LoVo (cell line): ENCODE results near the gene NFU1.
"Not testable (repeated sequence)": the region's sequence is repeated elsewhere in the genome, so short reads cannot be mapped to it uniquely, and the experiment has no call there.

Experiments used
- DNase-seq: peaks from one replicate; pipeline ENCODE4 v3.0.0-alpha.2; 2016; ENCODE audit warnings: low spot score

Gene NFU1

DNA sequence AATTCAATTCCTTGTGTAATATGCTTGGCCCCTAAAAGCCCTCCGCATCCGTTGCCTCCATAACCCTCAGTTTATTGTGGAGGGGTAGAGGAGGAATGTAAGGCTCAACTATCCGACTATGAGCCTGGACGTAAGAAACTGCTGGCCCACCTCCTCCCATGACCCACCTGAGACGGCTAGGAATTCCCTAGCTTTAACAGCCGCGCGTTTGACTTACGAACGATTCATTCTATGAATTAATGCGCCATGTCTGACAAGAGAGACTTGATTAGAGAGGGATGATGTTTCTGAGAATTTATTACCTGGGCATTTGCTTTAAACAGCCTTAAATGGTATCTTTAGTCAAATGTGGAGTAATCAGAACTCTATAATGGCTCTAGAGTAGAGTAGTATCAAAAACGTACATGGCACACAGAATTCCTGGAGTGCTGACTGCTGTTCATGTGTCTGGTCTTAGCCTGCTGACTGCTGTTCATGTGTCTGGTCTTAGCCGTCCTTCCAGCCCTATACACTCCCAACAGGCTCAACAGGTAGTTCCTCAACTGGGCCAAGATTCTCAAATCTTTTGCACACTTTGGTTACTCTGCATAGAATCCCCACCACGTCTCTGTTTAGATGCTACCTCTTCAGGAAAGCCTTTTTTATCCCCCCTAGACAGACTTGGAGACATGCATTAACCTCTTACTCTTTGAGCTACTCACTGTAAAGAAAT lies 49.3 kb downstream of the NFU1 start:
- no peak for DNase-seq

DNA sequence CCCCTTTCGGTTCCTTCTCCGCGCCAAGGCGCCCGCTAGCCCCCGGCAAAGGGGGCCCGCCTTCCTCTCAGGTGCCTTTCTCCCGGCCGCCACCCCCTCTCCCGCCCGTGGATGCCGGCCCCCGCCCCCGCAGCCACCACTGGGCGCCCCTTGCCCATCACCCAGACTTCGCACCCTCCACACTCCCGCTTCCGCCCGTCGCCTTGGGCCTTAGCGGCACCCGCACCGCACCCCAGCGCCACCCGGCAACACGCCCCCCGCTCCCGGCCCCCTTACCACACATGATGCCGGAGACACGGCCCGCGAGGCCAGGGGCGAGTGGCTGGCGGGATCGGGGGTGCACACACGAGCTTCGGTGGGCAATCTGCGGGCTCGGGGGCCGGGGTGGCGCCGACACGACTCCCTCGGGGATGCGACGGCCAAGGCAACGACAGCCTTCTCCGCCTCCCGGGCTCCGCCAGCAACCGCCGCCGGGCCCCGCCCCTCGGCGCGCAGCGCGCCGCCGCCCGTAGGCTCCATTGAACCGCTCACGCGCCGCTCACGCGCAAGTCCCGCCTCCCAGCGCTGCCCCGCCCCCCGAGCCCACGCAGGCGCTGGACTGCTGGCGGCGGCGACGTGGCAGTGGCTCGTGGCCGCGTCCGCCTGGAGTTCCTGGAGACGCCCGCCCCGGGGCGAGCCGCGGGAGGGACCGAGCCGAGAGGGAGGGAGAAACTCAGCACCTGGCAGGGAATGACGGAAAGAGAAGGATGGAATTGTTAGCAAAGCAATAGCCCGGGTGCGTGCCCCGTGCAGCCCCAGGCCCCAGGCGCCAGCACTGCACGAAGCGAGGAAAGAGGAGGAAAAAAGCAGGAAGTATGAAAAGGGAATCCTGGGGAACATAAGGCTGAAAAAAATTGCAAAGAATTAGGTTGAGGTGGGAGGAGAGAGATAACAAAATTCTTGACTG lies 50.2 kb downstream of the NFU1 start, which contains the start of gene GFPT1:
Gene GFPT1 (minus strand): TSS at position 439 of the 946 bp plus-strand sequence. CDS start 156 bp downstream, at position 283.
- DNase-seq: peak; percentile 96

DNA sequence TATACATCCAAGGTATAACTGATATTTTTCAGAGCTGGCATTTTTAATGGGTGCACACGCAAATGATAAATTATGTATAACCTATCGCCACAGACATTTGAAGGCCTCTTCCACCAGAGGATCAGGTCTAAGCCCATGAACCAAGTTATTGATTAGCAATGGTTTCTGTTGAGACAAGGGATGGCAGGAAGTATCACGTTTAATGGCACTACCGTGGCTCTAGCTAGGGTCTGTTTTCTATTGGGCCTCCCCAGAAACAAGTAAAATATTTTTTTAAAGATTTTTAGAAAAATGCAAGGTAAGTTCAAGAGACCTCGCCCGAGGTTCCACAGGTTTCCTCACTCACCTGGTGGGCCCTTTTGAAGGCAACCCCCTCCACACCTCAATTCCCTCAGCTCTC lies 50.9 kb downstream of the NFU1 start:
- DNase-seq: no peak

DNA sequence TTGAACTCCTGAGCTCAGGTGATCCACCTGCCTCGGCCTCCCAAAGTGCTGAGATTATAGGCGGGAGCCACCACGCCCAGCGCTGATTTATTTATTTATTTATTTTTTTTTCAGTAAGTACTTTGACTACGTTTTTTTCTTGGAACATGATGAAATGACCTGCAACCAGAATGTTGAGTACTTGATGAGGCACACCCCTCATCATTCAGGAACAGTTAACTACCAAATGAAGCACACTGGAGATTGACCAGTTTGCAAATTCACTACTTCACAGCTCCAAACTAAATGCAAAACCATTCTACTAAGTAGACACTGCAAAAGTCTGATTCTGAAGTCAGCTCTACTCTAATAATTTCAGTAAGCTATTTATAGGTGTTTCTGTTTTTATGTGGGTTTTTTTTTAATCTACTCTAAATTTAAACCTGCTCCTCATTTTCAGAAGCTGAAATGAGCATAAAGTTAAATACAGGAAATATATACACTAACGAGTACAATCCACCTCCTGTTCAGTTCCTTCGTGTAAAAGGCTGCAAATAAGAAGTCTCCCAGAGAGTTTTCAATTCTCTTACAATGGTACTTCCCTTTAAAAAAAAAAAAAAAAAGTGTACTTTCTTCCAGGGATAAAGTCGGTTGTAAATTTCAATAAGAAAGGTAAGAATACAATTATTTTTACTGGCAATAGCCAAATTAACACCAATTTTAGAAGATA lies 51.6 kb downstream of the NFU1 start:
- peak; percentile 84 for DNase-seq

DNA sequence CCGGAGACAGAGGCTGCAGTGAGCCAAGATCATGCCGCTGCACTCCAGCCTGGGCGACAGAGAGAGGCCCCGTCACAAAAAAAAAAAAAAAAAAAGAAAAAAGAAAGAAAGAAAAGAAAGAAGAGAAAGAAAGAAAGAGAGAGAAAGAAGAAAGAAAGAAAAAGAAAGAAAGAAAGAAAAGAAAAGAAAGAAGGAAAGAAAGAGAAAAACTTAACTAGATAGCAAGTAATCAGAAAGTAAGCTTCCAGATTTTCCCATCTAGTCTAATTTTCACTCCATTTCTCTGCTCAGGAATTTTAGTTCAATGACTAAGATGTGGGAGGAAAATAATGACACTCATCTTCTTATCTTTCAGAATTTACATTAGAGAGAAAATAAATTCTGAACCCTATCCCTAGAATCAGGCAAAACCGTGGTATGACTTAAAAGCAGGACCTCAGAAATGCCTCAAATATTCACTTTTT lies 52.6 kb downstream of the NFU1 start:
- DNase-seq: no peak

DNA sequence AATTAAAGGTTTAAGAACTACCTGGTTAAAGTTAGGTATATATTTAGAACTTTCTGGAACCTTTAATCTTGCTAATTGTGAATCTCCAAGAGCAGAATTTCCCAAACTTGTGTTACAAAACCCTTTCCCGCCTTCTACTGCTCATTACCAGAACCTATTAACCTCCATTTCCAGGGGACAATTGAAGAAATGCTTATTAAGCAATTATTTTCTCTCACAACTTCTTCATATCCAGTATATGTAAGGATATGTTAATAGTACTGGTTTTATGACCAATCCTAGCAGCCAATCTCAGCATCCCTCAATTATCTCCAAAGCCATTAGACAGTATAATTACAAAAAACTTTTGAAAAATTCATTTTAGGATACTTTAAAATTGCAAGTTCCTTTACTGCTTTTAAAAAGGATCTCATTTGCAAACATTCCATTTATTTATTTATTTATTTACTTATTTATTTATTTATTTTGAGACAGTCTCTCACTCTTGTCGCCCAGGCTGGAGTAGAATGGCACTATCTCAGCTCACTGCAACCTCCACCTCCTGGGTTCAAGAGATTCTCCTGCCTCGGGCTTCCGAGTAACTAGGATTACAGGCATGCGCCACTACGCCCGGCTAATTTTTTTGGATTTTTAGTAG lies 53.9 kb downstream of the NFU1 start:
- no peak for DNase-seq

DNA sequence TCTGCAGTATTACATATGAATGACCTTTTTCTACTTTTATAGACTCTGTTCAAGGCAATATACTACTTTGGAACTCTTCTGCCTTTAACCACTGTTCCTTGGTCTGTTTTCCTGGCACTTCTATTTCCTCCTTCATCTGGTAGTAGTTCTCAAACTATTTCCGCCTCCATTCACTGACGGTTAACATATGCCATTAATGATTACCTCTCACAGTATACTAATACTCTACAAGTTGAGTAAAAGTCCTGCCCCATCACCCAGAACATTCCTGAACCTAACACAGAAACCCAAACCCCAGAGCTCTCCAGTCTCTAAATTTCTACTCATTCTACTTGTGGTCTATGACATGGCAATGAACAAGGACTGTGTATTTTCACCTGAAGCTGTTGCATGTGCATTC lies 54.7 kb downstream of the NFU1 start:
- DNase-seq: no peak

DNA sequence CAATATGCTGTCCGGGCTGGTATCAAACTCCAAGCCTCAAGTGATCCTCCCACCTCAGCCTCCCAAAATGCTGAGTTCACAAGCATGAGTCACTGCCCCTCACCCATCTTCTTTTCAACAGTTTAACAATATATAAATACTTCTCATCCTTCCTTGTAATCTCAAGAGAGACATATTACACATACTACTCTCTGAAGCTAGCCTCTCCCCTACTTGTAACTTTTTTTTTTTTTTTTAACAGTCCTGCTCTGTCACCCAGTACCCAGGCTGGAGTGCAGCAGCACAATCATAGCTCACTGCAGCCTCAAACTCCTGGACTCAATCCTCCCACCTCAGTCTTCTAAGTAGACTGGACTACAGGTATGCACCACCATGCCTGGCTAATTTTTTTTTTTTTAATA lies 55.9 kb downstream of the NFU1 start:
- no peak for DNase-seq

DNA sequence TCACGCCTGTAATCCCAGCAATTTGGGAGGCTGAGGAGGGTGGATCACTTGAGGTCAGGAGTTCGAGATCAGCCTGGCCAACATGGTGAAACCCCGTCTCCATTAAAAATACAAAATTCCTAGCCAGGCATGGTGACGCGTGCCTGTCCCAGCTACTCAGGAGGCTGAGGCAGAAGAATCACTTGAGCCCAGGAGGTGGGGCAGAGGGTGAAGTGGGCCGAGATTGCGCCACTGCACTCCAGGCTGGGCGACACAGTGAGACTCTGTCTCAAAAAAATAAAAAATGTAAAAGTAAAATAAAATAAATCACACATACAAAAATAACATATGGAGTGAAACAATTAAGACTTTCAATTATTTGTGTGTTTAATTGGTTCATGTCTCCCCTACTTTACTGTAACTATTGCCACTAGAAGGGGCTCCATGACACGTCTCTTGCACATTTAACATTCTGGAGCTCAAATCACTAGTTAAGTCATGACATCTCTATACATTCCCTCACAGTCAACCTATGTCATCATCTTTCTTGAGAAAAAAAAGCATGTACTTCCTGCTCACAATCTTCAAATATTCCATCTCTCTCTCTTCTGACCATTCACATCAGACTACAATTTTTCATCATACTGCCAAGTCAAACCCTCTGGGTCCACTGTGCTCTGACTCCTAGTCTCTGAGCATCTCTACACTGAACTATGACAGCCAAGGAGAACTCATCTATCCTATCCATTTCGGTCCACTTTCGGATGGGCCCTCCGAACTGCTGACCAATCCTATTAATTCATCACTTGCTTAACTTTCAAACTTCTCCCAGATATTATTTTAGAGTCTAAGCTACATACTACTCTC lies 56.9 kb downstream of the NFU1 start:
- no peak for DNase-seq

DNA sequence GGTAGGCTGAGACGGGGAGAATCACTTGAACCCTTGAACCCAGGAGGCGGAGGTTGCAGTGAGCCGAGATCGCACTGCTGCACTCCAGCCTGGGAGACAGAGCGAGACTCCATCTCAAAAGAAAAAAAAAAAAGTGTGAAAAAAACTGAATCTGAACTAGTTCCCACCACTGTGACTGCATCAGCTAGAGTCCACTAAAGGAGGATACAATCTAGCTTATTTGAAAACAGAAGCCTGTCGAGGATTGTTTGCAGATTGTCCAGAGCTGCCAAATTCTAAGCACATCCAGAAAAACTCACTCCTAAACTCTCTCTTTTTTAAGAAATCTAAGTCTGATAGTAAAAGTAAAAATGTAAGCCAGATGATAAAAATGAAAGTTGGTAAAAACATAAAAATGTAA lies 60.8 kb downstream of the NFU1 start:
- DNase-seq: no peak

DNA sequence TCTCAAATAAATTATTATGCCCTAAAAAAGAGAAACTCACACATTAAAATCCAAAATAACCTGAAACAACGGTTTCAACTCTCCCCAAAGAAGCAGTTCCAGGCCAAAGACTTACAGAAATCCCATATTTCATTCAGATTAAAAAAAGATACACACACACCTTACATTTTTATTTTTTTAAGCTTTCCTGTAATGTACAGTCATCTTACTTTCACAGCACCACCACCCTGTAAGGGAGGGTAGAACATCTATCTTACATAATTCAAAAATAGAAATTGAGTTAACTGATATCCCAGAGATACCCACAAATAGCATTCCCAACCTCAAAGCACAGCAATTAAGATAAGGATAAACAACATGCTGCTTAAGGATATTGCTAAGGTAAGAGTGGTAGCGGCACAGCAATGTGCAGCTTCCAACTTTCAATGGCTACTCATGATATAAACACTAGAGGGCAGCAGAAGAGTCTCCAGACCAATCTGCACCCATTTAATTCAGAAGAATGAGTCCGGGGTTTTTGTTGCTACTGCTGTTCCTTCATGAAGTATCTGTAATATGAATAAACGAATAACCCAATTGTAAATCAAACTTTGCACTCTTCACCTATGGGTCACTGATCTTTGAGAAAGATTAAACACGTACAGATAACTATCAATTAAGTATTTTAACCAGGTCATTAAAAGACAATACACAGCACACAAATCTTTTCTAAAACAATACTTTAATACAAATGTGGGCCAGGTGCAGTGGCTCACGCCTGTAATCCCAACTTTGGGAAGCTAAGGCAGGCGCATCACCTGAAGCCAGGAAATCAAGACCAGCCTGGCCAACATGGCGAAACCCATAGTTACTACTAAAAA lies 61.5 kb downstream of the NFU1 start:
- no peak for DNase-seq

DNA sequence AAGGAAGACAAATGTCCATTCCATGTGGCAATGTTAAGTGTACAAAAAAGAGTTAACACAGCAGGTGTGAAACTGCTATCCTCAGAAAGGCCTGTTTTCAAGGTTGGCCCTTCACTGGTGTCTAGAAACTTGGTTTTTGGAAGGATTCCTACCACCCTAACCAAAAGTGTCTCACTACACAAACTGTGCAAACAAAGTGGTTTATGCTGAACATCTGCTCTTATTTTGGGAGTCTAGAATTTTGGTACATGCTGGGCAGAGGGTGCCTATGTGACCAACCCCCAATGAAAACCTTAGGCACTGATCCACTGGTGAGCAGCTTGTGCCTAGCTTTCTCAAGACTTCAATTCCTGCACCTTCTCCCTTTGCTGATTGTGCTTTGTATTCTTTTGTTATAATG lies 64.5 kb downstream of the NFU1 start:
- no peak for DNase-seq

DNA sequence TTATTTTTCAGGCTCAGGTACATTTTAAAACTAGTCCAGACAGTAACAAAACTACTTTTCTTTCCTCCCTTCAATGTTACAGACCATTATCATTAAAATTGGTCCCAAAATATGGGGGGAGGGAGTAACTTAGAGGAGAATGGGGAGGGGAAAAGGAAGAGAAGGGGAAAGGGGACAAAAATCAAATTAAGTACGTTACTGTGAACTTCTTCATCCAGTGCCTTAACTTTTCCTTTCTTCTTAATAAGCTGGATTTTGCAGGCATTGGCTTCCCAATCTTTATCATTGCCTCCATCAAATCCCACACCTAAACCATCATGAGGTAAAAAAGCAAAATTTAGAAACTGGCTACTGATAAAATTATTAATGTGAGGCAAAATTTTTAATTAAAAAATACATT lies 67.4 kb downstream of the NFU1 start:
- no peak for DNase-seq

DNA sequence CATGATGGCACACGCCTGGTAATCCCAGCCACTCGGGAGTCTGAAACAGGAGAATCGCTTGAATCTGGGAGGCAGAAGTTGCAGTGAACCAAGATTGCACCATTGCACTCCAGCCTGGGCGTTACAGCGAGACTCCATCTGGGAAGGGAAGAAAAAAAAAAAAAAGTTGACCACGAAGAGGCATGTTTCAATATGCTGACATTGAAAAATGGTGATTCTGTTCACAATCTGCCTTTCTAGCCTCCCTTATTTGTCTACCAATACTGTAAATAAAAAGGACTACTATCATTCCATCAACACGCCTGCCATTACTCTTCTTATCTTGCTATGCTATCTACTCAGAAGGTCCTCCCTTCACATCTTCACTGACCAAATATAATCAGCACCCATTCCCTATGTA lies 68.6 kb downstream of the NFU1 start:
- DNase-seq: no peak

DNA sequence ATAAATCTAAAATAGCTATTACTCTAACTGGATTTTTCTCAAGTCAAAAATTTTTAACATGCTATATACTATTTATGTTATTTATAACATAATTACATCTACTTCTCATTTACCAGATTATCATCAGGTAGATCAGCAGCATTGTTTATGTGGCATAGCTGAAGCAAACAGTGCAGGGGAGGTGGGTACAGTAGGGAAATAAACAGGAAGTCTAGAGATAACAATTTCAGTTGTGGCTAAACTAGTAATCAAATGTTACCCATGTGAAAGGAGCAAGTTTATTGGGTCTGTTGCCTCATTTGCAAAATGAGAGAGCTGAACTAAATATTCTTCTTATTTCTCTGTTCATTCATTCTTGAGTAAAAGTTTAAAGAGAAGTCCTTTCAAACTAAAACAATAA lies 77.9 kb downstream of the NFU1 start:
- DNase-seq: no peak

DNA sequence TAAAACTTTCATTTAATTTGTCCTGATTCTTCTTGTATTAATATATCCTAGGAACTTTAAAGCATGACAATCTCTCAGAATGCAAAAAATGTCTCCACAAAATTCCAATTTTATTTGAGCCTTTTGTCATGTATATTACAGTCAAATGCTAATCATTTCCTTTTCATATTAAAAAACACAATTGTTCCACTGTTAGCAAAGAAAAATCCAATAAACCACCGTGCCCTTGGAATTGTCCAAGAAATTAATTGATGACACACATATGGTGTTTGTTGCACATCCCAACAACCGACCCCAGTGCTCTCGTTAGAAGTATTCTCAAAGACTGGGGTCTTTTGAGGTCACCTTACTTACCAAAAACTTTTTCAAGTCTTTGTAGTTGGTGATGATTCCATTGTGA lies 78.3 kb downstream of the NFU1 start:
- DNase-seq: no peak

DNA sequence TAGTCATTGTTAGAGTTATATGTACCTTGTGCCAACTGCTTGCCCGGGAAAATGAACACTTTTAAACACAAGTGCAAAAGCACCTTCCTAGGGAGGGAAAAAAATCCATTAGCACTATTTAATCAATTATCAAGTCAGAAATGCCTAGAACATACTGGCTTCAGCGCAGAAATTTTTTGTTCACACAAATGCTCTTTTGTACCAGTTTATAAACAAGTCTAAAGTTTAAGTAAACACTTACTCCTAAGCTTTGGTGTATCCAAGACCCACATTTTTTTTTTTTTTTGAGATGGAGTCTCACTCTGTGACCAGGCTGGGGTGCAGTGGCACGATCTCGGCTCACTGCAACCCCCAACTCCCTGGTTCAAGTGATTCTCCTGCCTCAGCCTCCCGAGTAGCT lies 80.8 kb downstream of the NFU1 start:
- DNase-seq: no peak

DNA sequence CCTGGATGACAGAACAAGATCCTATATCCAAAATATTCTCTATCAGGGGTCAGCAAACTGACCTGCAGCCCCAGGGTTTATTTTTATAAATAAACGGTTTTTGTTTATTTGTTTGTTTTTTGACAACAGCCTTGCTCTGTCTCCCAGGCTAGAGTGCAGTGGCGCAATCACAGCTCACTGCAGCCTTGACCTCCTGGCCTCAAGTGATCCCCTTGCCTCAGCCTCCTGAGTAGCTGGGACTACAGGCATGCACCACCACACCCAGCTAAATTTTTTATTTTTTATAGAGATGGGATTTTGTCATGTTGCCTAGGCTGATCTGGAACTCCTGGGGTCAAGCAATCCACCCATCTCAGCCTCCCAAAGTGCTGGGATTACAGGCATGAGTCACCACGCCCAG lies 82.3 kb downstream of the NFU1 start:
- DNase-seq: not testable (repeated sequence)

DNA sequence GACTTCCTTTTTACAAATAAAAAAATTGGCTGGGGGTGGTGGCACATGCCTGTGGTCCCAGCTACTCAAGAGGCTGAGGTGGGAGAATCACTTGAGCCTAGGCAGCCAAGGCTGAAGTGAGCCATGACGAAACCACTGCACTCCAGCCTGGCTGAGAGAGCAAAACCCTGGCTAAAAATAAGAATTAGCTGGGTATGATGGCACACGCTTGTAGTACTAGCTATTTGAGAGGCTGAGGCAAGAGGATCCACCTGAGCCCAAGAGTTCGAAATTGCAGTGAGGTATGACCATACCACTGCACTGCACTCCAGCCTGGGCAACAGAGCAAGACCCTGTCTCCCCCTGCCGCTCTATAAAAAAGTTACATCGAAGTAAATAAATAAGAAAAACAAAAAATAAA lies 83.9 kb downstream of the NFU1 start:
- no peak for DNase-seq

DNA sequence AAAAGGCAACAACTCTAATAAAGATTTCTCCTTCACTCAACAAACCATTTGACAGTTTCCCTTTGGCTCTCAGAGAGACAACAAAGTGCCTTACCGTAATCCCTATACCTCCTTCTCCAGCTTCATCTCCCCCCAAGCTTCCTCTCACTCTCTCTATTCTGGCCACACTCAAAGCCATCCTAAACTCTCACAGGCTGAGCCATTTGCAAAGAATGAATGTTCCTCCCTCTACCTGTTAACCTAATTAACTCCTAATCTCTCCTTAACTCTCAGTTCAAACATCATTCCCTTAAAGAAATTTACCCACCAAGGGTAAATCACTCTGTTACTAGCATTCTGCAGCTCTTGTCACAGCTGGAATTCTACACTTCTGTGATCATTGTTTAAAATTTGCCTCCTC lies 88.5 kb downstream of the NFU1 start:
- no peak for DNase-seq
